Measurements from ENCODE around the gene RNF138.

Gene RNF138

GRCh38 chr18:32177530-32177929 is 85.9 kb downstream of the RNF138 start:
- DNase-seq, result peak; percentile 81

Measured in NCI-H774 (cell line).